PC-3 (cell line): ENCODE measurements around the gene ITLN1. TPM values are rescaled to one million over a fixed set of nuclear protein-coding genes. Genes with fewer than 3 reads are reported as not detected.

Experiments used
- ATAC-seq: fragments of 200-7000 bp; cut with Tn5 transposase; 2 replicates; pipeline ENCODE4 v1.9.1; 2020; ENCODE audit warnings: mild to moderate bottlenecking, moderate library complexity
- BruUV-seq: library from RNA; stranded (reverse); fragments of 400-500 nt; replicated peaks from 2 replicates; lab custom pipeline; 2021; lab: Mats Ljungman, UMichigan
- CTCF ChIA-PET: fragments of 300-600 bp; sonication (Branson Sonifier 250); formaldehyde crosslinking; loops from one replicate; lab custom pipeline; 2022; ENCODE audit warnings: antibody characterized with exemption; lab: Charles Lee
- POLR2A ChIA-PET: fragments of 300-600 bp; sonication (Branson Sonifier 250); formaldehyde crosslinking; loops from one replicate; lab custom pipeline; 2022; ENCODE audit warnings: antibody characterized with exemption; ENCODE audit not compliant: unreplicated experiment; lab: Charles Lee
- DNase-seq: peaks from one replicate; pipeline ENCODE4 v3.0.0-alpha.2; 2015
- H2AFZ ChIP-seq: fragments of 300-600 bp; sonication (generic); 2 replicates; pipeline ENCODE4 v1.6.0; 2016; ENCODE audit warnings: antibody characterized with exemption, low read length
- H3F3A ChIP-seq: fragments of 300-600 bp; sonication (generic); one replicate; pipeline ENCODE4 v1.6.0; 2017; ENCODE audit warnings: antibody characterized with exemption, low read length, control low read depth, mild to moderate bottlenecking; ENCODE audit not compliant: unreplicated experiment
- H3K27ac ChIP-seq: fragments of 300-600 bp; sonication (generic); 2 replicates; pipeline ENCODE4 v1.5.1; 2016; ENCODE audit warnings: mild to moderate bottlenecking, low read length
- H3K27me3 ChIP-seq: fragments of 300-600 bp; sonication (generic); 2 replicates; pipeline ENCODE4 v1.6.1; 2016; ENCODE audit warnings: low read length, mixed read lengths
- H3K36me3 ChIP-seq: fragments of 300-600 bp; sonication (generic); 2 replicates; pipeline ENCODE4 v1.6.1; 2016; ENCODE audit warnings: low read depth, mixed run types, low read length, mixed read lengths
- H3K4me1 ChIP-seq: fragments of 300-600 bp; sonication (generic); 2 replicates; pipeline ENCODE4 v1.5.1; 2016; ENCODE audit warnings: low read length; ENCODE audit not compliant: insufficient read depth
- H3K4me2 ChIP-seq: fragments of 300-600 bp; sonication (generic); 2 replicates; pipeline ENCODE4 v1.6.0; 2016; ENCODE audit warnings: low read length
- H3K4me3 ChIP-seq: fragments of 300-600 bp; sonication (generic); 2 replicates; pipeline ENCODE4 v1.5.1; 2016; ENCODE audit warnings: mild to moderate bottlenecking, low read length, mixed read lengths
- H3K79me2 ChIP-seq: fragments of 300-600 bp; sonication (generic); 2 replicates; pipeline ENCODE4 v1.6.1; 2017; ENCODE audit warnings: low read length, mixed read lengths
- H3K9ac ChIP-seq: fragments of 300-600 bp; sonication (generic); 2 replicates; pipeline ENCODE4 v1.6.0; 2016; ENCODE audit warnings: mild to moderate bottlenecking, low read length
- H3K9me2 ChIP-seq: fragments of 300-600 bp; sonication (generic); replicated peaks from 2 replicates; pipeline ENCODE4 v1.6.1; 2016; ENCODE audit warnings: mixed run types, low read length, mixed read lengths
- H3K9me3 ChIP-seq: fragments of 300-600 bp; sonication (generic); 2 replicates; pipeline ENCODE4 v1.6.1; 2016; ENCODE audit warnings: low read length, mixed read lengths
- H4K20me1 ChIP-seq: fragments of 300-600 bp; sonication (generic); 2 replicates; pipeline ENCODE4 v1.6.1; 2016; ENCODE audit warnings: low read length, mixed read lengths
- CTCF ChIP-seq: fragments of 300-600 bp; sonication (generic); conservative IDR thresholded peaks from 2 replicates; pipeline ENCODE4 v1.5.1; 2017; ENCODE audit warnings: antibody characterized with exemption, low read depth, mild to moderate bottlenecking, low read length
- EZH2 ChIP-seq: fragments of 300-600 bp; sonication (generic); IDR thresholded peaks from one replicate; pipeline ENCODE4 v1.6.1; 2017; ENCODE audit warnings: antibody characterized with exemption, mild to moderate bottlenecking, low read length; ENCODE audit not compliant: unreplicated experiment
- EZH2phosphoT487 ChIP-seq: fragments of 300-600 bp; sonication (generic); IDR thresholded peaks from 2 replicates; pipeline ENCODE4 v1.6.1; 2018; ENCODE audit warnings: mild to moderate bottlenecking, antibody characterized with exemption, low read length, borderline replicate concordance
- intact Hi-C: fragments of 100-400 bp; cut with micrococcal nuclease; formaldehyde crosslinking; loops from 2 replicates; pipeline ENCODE4 v1.9.0; 2023
- total RNA-seq: library from RNA; depleted of rRNA; stranded (reverse); fragments of >200 nt; gene quantifications from 2 replicates; pipeline ENCODE4 v1.2.3, GENCODE V29; 2014

ITLN1 gene
- total RNA-seq, 1 experiment from 2014 or later = not detected

- Histone ChIP-seq H3K9me3 (no peaks in the 10 kb centered on the region), H3K27ac (no peak overlapping the region), H3K4me1 (peaks cover 43% of the 10 kb centered on the region), H3K79me2 (no peaks in the 10 kb centered on the region), H3K9me2 (no peaks in the 10 kb centered on the region), H3K4me2 (no peak overlapping the region), H3K27me3 (no peaks in the 10 kb centered on the region), H2AFZ (0 out of 2 replicates have a peak overlapping the region, but pooled peaks have one; percentile 12), H3K4me3 (no peak overlapping the region), H3K9ac (no peak overlapping the region), H4K20me1 (no peaks in the 10 kb centered on the region), H3F3A (no peaks in the 10 kb centered on the region), H3K36me3 (no peaks in the 10 kb centered on the region)
- intact Hi-C loops = loop anchor here (1.0 to 2.0 kb wide), 3 partner anchors 50 to 155 kb away; no protein-coding TSS in a partner anchor
- CTCF ChIA-PET = no interaction called here
- no TSS peak for BruUV-seq
- POLR2A ChIA-PET = no interaction called here
- ATAC-seq (peak; percentile 60), DNase-seq (peak; percentile 93)
- no peak for TF ChIP-seq EZH2phosphoT487
- peak; percentile 98 for TF ChIP-seq CTCF
- TF ChIP-seq EZH2 = no peak
Measured at GRCh38 chr1:160830321-160831153, 54.4 kb downstream of the ITLN1 start.

- POLR2A ChIA-PET = no interaction called here
- Histone ChIP-seq H3K9me2 (no peaks in the 10 kb centered on the region), H3K27ac (no peak overlapping the region), H3K9me3 (no peaks in the 10 kb centered on the region), H2AFZ (0 out of 2 replicates have a peak overlapping the region, but pooled peaks have one; percentile 12), H3K9ac (no peak overlapping the region), H3K4me1 (peaks cover 46% of the 10 kb centered on the region), H4K20me1 (no peaks in the 10 kb centered on the region), H3K36me3 (no peaks in the 10 kb centered on the region), H3K4me3 (no peak overlapping the region), H3F3A (no peaks in the 10 kb centered on the region), H3K4me2 (no peak overlapping the region), H3K79me2 (no peaks in the 10 kb centered on the region), H3K27me3 (no peaks in the 10 kb centered on the region)
- CTCF ChIA-PET = no interaction called here
- intact Hi-C loops = loop anchor here (1.0 to 2.0 kb wide), 3 partner anchors 49 to 154 kb away; no protein-coding TSS in a partner anchor
- DNase-seq (no peak), ATAC-seq (no peak)
- TF ChIP-seq CTCF = no peak
- no peak for TF ChIP-seq EZH2phosphoT487
- no peak for TF ChIP-seq EZH2
- BruUV-seq = no TSS peak
Measured at GRCh38 chr1:160829766-160830165, 55.2 kb downstream of the ITLN1 start.

DNA sequence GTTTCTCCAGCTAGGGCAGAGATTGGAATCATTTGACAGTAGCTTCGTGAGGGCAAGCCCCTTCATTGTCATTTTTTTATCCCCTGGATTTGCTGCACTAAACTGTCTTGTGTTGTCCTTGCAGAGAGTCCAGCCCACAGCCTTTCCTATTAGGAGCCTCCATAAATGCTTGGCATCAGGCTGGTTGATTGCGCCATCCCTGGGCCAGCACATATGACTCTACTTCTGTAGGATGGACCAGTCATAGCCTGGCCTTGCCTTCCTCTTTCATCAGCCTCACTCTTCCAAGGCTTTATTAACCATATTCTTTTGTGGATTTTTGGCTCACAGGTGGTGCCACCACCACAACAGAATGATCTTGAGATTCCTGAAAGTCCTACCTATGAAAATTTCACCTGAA is 57.6 kb downstream of the ITLN1 start:
- intact Hi-C loops = no loop called here

More for the DNA sequence above, 57.6 kb downstream of the ITLN1 start:
- Histone ChIP-seq H4K20me1 (no peaks in the 10 kb centered on the region), H3K27ac (peak overlapping the region; percentile 87), H3F3A (no peaks in the 10 kb centered on the region), H3K9me2 (no peaks in the 10 kb centered on the region), H3K36me3 (no peaks in the 10 kb centered on the region), H3K9me3 (no peaks in the 10 kb centered on the region), H3K27me3 (no peaks in the 10 kb centered on the region), H3K4me1 (peaks cover 42% of the 10 kb centered on the region), H3K9ac (peak overlapping the region; percentile 52; the same call in 1 of the 2 replicates), H3K4me3 (no peak overlapping the region), H2AFZ (0 out of 2 replicates have a peak overlapping the region, but pooled peaks have one; percentile 0), H3K79me2 (no peaks in the 10 kb centered on the region), H3K4me2 (peak overlapping the region; percentile 72)
- ATAC-seq (no peak), DNase-seq (peak; percentile 56)
- CTCF ChIA-PET = no interaction called here
- TF ChIP-seq CTCF (no peak), EZH2phosphoT487 (no peak), EZH2 (no peak)
- BruUV-seq = no TSS peak
- POLR2A ChIA-PET = no interaction called here
